GM21576 (cell line): ENCODE data around the gene ACSF2.
A peak's percentile ranks its signal among the peaks of the same experiment; 100 is the strongest.

Experiments used
- ATAC-seq: cut with Tn5 transposase; IDR thresholded peaks from one replicate; pipeline ENCODE4 v1.9.1; 2021; ENCODE audit warnings: mild to moderate bottlenecking, moderate library complexity; ENCODE audit not compliant: unreplicated experiment

ACSF2 gene

DNA sequence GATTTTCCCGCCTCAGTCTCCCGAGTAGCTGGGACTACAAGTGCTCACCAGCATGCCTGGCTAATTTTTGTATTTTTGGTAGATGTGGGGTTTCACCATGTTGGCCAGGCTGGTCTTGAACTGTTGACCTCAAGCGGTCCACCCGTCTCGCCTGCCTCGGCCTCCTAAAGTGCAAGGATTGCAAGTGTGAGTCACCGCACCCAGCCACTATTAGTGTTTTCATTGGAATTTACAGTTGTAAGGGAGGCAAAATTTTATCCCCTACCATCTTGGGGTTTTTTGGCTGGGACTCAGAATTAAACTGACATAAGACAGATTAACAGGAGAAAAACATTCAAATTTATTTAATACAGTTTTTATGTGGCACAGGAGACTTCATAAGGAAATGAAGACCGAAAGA lies 69.9 kb downstream of the ACSF2 start:
- ATAC-seq, result no peak

DNA sequence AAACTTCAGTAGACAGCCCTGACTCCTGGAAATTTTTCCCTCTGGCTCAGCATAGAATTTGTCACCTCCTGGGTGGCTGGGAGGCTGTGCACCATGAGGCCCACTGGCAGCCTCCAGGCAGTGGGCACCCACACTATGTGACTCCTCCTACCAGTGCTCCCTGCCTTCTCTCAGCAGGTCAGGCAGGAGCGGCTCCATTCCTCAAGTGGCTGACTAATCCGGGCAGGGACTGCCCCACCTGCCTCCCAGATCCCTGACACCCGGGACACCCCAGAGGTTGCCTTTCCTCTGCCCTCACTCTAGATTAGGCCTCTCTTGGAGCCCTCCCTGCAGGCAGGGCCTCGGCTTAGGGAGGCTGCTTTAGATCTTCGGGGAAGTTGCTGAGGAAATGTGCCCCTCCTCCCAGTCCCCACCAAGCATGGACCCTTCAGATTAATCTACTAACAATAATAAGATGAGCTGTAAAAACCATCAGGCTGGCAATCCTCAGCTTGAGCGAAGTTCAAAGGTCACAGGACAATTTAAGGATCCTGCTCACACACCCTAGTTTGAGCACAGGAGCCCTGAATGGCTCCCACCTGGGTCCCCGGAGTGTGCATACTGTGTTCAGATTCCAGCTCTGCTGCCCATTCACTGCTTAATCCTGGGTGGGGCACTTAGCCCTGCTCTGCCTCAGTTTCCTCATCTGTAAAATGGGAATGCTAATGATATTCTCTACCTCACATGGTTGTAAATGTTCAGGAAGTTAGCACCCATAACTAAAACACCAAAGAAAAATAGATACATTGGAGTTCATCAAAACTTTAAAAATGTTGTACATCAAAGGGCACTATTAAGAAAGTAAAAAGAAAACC lies 72.2 kb downstream of the ACSF2 start:
- no peak for ATAC-seq

DNA sequence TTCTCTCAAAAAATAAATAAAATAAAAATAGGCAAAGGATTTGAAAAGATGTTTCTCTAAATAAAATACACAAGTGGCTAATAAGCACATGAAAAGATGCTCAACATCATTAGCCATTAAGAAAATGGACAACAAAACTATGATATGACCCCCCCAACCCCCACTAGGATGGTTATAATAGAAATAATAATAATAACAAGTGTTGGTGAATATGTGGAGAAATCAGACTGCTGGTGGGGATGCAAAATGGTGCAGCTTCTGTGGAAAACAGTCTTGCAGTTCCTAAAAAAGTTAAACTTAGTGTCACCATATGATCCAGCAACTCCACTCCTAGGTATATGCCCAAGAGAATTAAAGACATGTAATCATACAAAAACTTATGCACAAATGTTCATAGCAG lies 73.3 kb downstream of the ACSF2 start:
- ATAC-seq, result no peak

DNA sequence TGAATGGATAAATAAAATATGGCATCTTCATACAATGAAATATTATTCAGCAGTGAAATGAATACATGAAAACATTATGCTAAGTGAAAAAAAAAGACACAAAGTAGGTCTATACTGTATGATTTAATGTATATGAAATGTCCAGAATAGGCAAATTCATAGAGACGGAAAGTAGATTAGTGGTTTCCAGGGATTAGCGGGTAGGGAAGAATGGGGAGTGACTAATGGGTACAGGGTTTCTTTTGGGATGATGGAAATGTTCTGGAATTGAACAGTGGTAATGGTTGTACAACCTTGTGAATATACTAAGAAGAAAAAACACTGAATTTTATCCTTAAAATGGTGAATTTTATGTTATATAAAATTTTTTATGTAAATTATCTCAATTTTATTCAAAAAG lies 73.7 kb downstream of the ACSF2 start:
- no peak for ATAC-seq

DNA sequence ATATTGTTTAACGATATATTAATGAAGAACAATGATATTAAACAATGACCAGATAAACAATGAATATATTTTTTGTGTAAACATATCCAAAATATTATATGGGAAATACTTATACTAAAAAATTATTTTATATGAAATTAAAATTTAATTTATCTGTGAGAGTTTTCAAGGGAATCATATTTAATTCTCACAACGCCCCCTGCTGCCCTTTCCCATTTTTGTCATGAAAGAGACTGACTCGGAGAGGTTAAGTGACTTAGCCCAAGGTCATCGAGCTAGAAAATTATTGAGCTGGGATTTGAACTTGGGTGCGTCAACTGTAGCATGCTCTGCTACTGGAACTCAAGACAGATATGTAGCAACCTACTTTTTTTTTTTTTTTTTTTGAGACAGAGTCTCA lies 75.0 kb downstream of the ACSF2 start:
- no peak for ATAC-seq

- no peak for ATAC-seq
Observed at GRCh38 chr17:50502301-50502990, 76.4 kb downstream of the ACSF2 start.

- no peak for ATAC-seq
Observed at GRCh38 chr17:50505591-50506130, 79.6 kb downstream of the ACSF2 start.

DNA sequence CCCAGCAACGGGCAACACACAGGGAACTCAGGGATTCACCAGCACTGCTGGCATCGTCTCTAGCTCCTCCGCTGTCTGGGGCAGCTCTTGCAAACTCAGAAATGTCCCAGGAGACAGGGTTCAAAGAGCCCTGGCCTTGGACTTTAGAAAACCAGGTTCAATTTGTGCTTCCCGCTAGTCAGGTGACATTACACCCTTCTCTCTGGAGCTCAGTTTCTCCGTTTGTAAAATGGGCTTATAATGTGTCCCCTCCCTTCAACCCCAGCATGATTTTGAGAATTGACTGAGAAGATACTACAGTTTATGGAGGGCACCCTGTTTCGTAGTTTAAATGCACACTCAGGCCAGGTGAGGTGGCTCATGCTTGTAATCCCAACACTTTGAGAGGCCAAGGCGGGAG lies 80.3 kb downstream of the ACSF2 start:
- no peak for ATAC-seq

- ATAC-seq, result no peak
Observed at GRCh38 chr17:50507871-50508572, 82.0 kb downstream of the ACSF2 start, which contains the start of gene MYCBPAP. Gene MYCBPAP, plus strand, starts transcription at chr17:50508439. Its CDS starts 236 bp downstream, at chr17:50508675.

- no peak for ATAC-seq
Observed at GRCh38 chr17:50508573-50509460, 82.8 kb downstream of the ACSF2 start.

DNA sequence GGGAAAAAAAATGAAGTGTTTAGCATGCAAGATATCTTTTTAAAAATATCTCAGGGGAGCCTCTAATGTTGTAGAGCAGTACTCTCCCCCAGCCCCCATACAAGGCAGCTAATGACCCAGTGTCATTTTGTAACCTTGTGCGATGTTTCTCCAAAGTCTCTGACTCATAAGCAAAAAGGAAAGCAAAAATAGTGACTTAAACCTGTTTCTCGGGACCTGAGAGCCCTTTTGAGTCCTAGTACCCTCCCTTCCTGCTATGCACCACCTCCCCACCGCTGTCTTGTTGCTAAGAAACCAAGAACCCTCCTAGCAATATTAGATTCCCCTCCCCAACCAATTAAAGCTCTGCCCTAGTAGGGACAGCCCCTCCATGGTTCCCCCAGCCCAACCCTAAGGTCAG lies 85.0 kb downstream of the ACSF2 start:
- peak; percentile 78 for ATAC-seq

- no peak for ATAC-seq
Observed at GRCh38 chr17:50513495-50513894, 87.5 kb downstream of the ACSF2 start.

DNA sequence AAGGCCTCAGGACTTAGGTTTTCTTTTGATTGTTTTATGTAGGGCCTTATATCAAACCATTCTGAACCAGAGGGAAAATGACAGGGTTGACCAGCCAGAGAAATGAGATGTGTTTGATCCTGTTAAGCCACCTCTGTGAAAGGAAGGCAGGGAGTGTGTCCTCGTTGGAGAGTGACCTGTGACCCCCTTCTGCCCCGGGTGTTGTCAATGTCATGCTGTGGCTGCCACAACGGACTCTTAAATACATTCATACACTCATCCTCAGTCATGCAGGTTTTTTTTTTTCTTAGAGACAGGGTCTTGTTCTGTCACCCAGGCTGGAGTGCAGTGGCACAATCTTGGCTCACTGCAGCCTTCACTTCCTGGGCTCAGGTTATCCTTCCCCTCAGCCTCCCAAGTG lies 88.4 kb downstream of the ACSF2 start:
- no peak for ATAC-seq

DNA sequence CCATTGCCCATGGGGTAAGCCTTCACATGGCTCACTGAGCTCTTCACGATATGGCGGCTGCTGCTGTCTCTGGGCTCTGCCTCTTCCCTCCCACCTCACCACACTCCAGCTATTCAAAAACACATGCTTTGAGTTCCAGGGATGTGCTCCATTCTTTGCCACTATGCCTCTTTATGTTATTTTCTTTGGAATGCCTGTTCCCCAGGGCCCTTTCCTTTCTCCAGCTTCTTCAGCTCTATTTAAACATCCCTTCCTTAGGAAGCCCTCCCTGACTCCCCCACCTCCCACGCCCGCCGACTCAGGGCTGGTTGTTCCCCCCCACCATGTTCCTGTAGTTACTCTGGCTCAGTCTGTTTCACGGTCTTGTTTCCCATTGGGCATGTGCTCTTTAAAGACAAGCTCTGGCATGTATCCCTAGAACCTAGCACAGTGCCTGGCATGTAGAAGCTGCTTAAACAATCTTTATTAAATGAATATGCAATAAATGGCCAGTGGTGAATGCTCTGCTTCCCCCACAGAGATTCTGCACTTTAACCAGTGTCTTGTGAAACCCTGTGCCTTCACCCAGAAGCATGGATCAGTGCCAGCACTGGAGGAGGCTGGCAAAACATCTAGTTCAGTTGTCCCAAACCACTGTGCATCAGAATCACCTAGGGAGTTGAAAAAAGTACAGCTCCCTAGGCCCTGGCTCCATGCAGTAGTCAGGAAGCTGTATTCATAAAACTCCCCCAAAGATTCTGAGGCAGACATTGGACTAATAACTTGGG lies 89.1 kb downstream of the ACSF2 start:
- no peak for ATAC-seq

- ATAC-seq, result no peak
Observed at GRCh38 chr17:50517011-50517410, 91.0 kb downstream of the ACSF2 start.

- ATAC-seq, result no peak
Observed at GRCh38 chr17:50517504-50518383, 91.7 kb downstream of the ACSF2 start.

GRCh38 chr17:50518384-50519023 lies 92.5 kb downstream of the ACSF2 start:
- ATAC-seq, result no peak

DNA sequence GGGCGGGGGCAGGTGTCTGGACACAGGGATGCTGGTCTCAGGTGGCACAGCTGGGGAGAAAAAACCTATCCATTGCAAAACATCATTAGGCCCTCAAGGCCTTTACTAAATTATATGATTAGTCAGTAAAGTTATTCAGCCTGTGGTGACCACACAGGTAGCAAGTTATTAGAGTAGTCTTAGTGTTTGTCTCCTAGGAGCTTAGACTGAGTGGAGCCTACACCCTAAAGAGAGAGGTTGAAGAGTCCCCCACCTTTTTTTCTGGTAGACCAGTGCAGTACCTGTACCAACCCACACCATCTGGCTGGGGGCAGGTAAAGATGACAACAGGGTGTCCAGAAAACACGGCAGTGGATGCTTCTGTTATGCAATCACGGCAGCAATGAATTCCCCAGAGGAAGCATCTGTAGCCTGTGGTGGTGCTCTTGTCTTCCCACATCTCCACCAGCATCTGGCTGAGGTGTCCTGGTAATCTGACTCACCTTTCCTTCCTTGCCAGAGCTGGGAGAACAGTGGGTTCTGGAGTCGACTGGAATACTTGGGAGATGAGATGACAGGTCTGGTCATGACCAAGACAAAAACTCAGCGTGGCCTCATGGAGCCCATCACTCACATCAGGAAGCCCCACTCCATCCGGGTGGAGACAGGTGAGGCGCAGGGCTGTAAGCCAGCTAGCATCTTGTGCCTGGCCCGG lies 93.3 kb downstream of the ACSF2 start:
- ATAC-seq, result no peak
